GM12864 (cell line): ENCODE data around the gene ACSL1.
"Not testable (repeated sequence)": the region's sequence is repeated elsewhere in the genome, so short reads cannot be mapped to it uniquely, and the experiment has no call there.

ENCODE experiments used
- DNase-seq: peaks from one replicate; pipeline ENCODE4 v3.0.0-alpha.2; 2011; ENCODE audit warnings: low read depth
- H3K4me3 ChIP-seq: 2 replicates; pipeline ENCODE4 v1.5.1; 2011; ENCODE audit warnings: mild to moderate bottlenecking, low read depth, low read length, control low read depth
- CTCF ChIP-seq: IDR thresholded peaks from 2 replicates; pipeline ENCODE4 v1.5.1; 2011; ENCODE audit warnings: low read depth, mild to moderate bottlenecking, moderate library complexity, low read length, control low read depth, inconsistent platforms; ENCODE audit errors: missing control alignments

The ACSL1 gene

GRCh38 chr4:184782731-184783373 is 42.9 kb downstream of the ACSL1 start:
- TF ChIP-seq CTCF: no peak
- H3K4me3 ChIP-seq: no peak overlapping the region
- no peak for DNase-seq

- not testable (repeated sequence) for DNase-seq, H3K4me3 ChIP-seq
Measured at GRCh38 chr4:184779160-184779559, 46.6 kb downstream of the ACSL1 start.

- no peak for DNase-seq
- no peak for TF ChIP-seq CTCF
- no peak overlapping the region for H3K4me3 ChIP-seq
Measured at GRCh38 chr4:184778325-184778724, 47.4 kb downstream of the ACSL1 start.

GRCh38 chr4:184776821-184777220 is 48.9 kb downstream of the ACSL1 start:
- H3K4me3 ChIP-seq: no peak overlapping the region
- TF ChIP-seq CTCF: no peak
- no peak for DNase-seq

GRCh38 chr4:184775854-184776555 is 49.8 kb downstream of the ACSL1 start:
- TF ChIP-seq CTCF: no peak
- H3K4me3 ChIP-seq: no peak overlapping the region
- DNase-seq: no peak

GRCh38 chr4:184774152-184774551 is 51.6 kb downstream of the ACSL1 start:
- H3K4me3 ChIP-seq: no peak overlapping the region
- no peak for TF ChIP-seq CTCF
- DNase-seq: no peak

GRCh38 chr4:184771416-184771815 is 54.4 kb downstream of the ACSL1 start:
- no peak for DNase-seq
- H3K4me3 ChIP-seq: no peak overlapping the region
- TF ChIP-seq CTCF: no peak
